Kidney epithelial cell (primary cell): ENCODE results near the gene PRRT2. TPM values are rescaled to one million over a fixed set of nuclear protein-coding genes. Genes with fewer than 3 reads are reported as not detected.
"Not testable (repeated sequence)": the region's sequence is repeated elsewhere in the genome, so short reads cannot be mapped to it uniquely, and the experiment has no call there.

Experiments used
- DNase-seq: peaks from one replicate; pipeline ENCODE4 v3.0.0-alpha.2; 2010; ENCODE audit warnings: low read depth
- H3K27me3 ChIP-seq: 2 replicates; pipeline ENCODE4 v1.6.0; 2011; ENCODE audit warnings: low read length; ENCODE audit not compliant: control insufficient read depth, insufficient read depth
- H3K36me3 ChIP-seq: 2 replicates; pipeline ENCODE4 v1.5.1; 2011; ENCODE audit warnings: low read length; ENCODE audit not compliant: control insufficient read depth, insufficient read depth
- H3K4me3 ChIP-seq: 2 replicates; pipeline ENCODE4 v1.5.1; 2011; ENCODE audit warnings: low read depth, mild to moderate bottlenecking, control low read depth, low read length
- total RNA-seq: library from RNA; depleted of rRNA; stranded (reverse); fragments of >200 nt; gene quantifications from 2 replicates; pipeline ENCODE4 v1.2.3, GENCODE V29; 2015
- TF ChIP-seq, protein P1 (sequence below): IDR thresholded peaks from 2 replicates; pipeline ENCODE4 v1.5.1; 2011; ENCODE audit warnings: mild to moderate bottlenecking, moderate library complexity, low read length, control low read depth, inconsistent platforms; ENCODE audit not compliant: insufficient read depth, poor library complexity, severe bottlenecking

The PRRT2 gene
- total RNA-seq, 1 donor from 2014 or later: 0.29 TPM

GRCh38 chr16:29769507-29769906, 42.5 kb upstream of the PRRT2 start:
- Histone ChIP-seq H3K27me3 (no peaks in the 10 kb centered on the region), H3K4me3 (no peak overlapping the region), H3K36me3 (no peaks in the 10 kb centered on the region)
- TF ChIP-seq, protein P1, sequence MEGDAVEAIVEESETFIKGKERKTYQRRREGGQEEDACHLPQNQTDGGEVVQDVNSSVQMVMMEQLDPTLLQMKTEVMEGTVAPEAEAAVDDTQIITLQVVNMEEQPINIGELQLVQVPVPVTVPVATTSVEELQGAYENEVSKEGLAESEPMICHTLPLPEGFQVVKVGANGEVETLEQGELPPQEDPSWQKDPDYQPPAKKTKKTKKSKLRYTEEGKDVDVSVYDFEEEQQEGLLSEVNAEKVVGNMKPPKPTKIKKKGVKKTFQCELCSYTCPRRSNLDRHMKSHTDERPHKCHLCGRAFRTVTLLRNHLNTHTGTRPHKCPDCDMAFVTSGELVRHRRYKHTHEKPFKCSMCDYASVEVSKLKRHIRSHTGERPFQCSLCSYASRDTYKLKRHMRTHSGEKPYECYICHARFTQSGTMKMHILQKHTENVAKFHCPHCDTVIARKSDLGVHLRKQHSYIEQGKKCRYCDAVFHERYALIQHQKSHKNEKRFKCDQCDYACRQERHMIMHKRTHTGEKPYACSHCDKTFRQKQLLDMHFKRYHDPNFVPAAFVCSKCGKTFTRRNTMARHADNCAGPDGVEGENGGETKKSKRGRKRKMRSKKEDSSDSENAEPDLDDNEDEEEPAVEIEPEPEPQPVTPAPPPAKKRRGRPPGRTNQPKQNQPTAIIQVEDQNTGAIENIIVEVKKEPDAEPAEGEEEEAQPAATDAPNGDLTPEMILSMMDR: no peak
- DNase-seq: no peak

- TF ChIP-seq, protein P1: no peak
- H3K27me3 ChIP-seq: no peaks in the 10 kb centered on the region
Measured at GRCh38 chr16:29770250-29770929, 41.6 kb upstream of the PRRT2 start.

DNA sequence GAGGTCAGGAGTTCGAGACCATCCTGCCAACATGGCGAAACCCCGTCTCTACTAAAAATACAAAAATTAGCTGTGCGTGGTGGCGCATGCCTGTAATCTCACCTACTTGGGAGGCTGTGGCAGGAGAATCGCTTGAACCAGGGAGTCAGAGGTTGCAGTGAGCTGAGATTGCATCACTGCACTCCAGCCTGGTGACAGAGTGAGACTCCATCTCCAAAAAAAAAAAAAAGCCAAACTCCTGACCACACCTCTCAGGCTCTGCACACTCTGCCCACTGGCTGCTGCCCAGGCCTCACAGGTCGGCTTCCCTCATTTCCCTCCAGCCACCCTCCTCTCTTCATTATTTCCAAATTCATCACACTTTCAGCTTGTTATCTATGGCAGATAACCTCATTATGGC, 39.7 kb upstream of the PRRT2 start:
- DNase-seq, H3K4me3 ChIP-seq, H3K36me3 ChIP-seq, H3K27me3 ChIP-seq: not testable (repeated sequence)

More at GRCh38 chr16:29770250-29770929, 41.6 kb upstream of the PRRT2 start:
- no peak for DNase-seq
- no peak overlapping the region for H3K4me3 ChIP-seq
- H3K36me3 ChIP-seq: no peaks in the 10 kb centered on the region

GRCh38 chr16:29774730-29775129, 37.3 kb upstream of the PRRT2 start:
- Histone ChIP-seq H3K27me3 (peaks cover 2% of the 10 kb centered on the region), H3K4me3 (no peak overlapping the region), H3K36me3 (no peaks in the 10 kb centered on the region)
- TF ChIP-seq, protein P1: no peak
- DNase-seq: no peak

GRCh38 chr16:29775742-29776408, 36.1 kb upstream of the PRRT2 start:
- DNase-seq: peak; percentile 32
- TF ChIP-seq, protein P1: no peak
- no peak overlapping the region for H3K4me3 ChIP-seq
- no peaks in the 10 kb centered on the region for H3K36me3 ChIP-seq
- peaks cover 2% of the 10 kb centered on the region for H3K27me3 ChIP-seq

- Histone ChIP-seq H3K4me3 (no peak within 1 kb of the TSS), H3K27me3 (peaks cover 2% of the 10 kb centered on the region), H3K36me3 (no peaks in the 10 kb centered on the region)
- DNase-seq: no peak
- TF ChIP-seq, protein P1: no peak
Measured at GRCh38 chr16:29777576-29778350, 34.2 kb upstream of the PRRT2 start, which contains the start of gene ZG16. Gene ZG16 (plus strand): TSS chr16:29778256. CDS start chr16:29779267, 1,011 bp downstream.
